ENCODE data around the gene SLC45A1. TPM values are rescaled to one million over a fixed set of nuclear protein-coding genes. Genes with fewer than 3 reads are reported as not detected.
A peak's percentile ranks its signal among the peaks of the same experiment; 100 is the strongest.

The SLC45A1 gene
- total and polyA plus RNA-seq, 9 of the 15 experiments (the other 6 are each of a cell fraction or from before 2014, with no cell fraction given), result not detected

GRCh38 chr1:8359617-8360481, 41.9 kb downstream of the SLC45A1 start:
- ChIA-PET CTCF (ENCODE audit: low intra/inter-chr PET ratio) (no interaction called here), POLR2A (no interaction called here)
- Histone ChIP-seq H3K36me3 (ENCODE audit: control insufficient read depth, insufficient read depth, low read length) (peaks cover 80% of the 10 kb centered on the region; the same call in 2 of the 3 replicates), H3K9me3 (replicated peaks; ENCODE audit: control insufficient read depth, insufficient read depth, low read depth, low read length) (no peaks in the 10 kb centered on the region), H3K4me2 (ENCODE audit: insufficient read depth, low read length) (no peak overlapping the region), H3K9me1 (ENCODE audit: control insufficient read depth, insufficient read depth, low read length) (no peaks in the 10 kb centered on the region), H2AFZ (ENCODE audit: low read depth, low read length) (no peak overlapping the region), H3K4me3 (no peak overlapping the region), H4K20me1 (replicated peaks; ENCODE audit: control insufficient read depth, insufficient read depth, low read length) (no peaks in the 10 kb centered on the region), H3K4me1 (replicated peaks in 1 of 2; ENCODE audit: control insufficient read depth in 2 of 2, insufficient read depth in 2 of 2, low read length in 2 of 2) (peaks cover 0 to 21% of the 10 kb centered on the region in 2 experiments; a peak in 1 of 5 replicates), H3K27ac (ENCODE audit: extremely low read depth, low read depth, low read length) (no peak overlapping the region), H3K79me2 (ENCODE audit: control insufficient read depth, insufficient read depth, low read length) (no peaks in the 10 kb centered on the region), H3K27me3 (ENCODE audit: control insufficient read depth in 2 of 2, insufficient read depth in 2 of 2, low read length in 2 of 2) (no peaks in the 10 kb centered on the region; a peak in 1 of 5 replicates), H3K9ac (ENCODE audit: insufficient read depth in 1 of 2, low read depth in 2 of 2, low read length in 2 of 2) (peak overlapping the region in 1 of 2 experiments; percentile 52; a peak in 2 of 4 replicates)
- no peak for ATAC-seq
- BruUV-seq (replicated peaks), result no TSS peak
- no peak for TF ChIP-seq ZNF165 (CRISPR knock-in tag; IDR thresholded peaks at IDR 0.05; ENCODE audit: borderline replicate concordance)
- peak; percentile 87 for TF ChIP-seq RBM22 (IDR thresholded peaks at IDR 0.05; ENCODE audit: low read depth, low read length, poor library complexity, severe bottlenecking)
- TF ChIP-seq JUNB (CRISPR knock-in tag; conservative IDR thresholded peaks at IDR 0.05), result no peak
- no peak for TF ChIP-seq XRCC4 (IDR thresholded peaks at IDR 0.05; ENCODE audit: extremely low read depth, insufficient read depth, insufficient read length)
- TF ChIP-seq POLR2G (IDR thresholded peaks at IDR 0.05; ENCODE audit: low read depth, low read length), result 0 out of 2 replicates have a peak, but pooled peaks have one; percentile 38
- TF ChIP-seq NCOR1 (IDR thresholded peaks at IDR 0.05), result no peak
- no peak for TF ChIP-seq ZNF274 (IDR thresholded peaks at IDR 0.05; ENCODE audit: borderline replicate concordance, low read depth, low read length)
- no peak for DNase-seq (ENCODE audit: extremely low read depth in 1 of 4, low spot score in 3 of 4)
- intact Hi-C loops (cut with micrococcal nuclease) (no loop called here), in situ Hi-C loops (cut with MboI) (no loop called here)
- WGBS (ENCODE audit: insufficient coverage, low coverage, missing lambda C conversion rate), result 97% methylated on average over 29 of the region's 44 CpGs
- FAIRE-seq, result no peak

All from K562 (cell line).